ENCODE measurements around the gene ACIN1. TPM values are rescaled to one million over a fixed set of nuclear protein-coding genes. Genes with fewer than 3 reads are reported as not detected.

Gene ACIN1
- total and polyA plus RNA-seq, 9 of the 15 experiments (the other 6 are each of a cell fraction or from before 2014, with no cell fraction given) = 5.0 to 196 (median 129) TPM

GRCh38 chr14:23112359-23113178, 17.6 kb upstream of the ACIN1 start (continued):
- peak in 1 of 2 experiments; percentile 66; a peak in 1 of 4 replicates for TF ChIP-seq ZNF318 (IDR thresholded peaks at IDR 0.05; ENCODE audit: borderline replicate concordance in 1 of 2, low read depth in 1 of 2)
- 0 out of 2 replicates have a peak, but pooled peaks have one; percentile 43 for TF ChIP-seq HMG20A (CRISPR knock-in tag; conservative IDR thresholded peaks at IDR 0.05)
- peak; percentile 85 to 86 for TF ChIP-seq ARNT (IDR thresholded peaks at IDR 0.05)
- no peak for TF ChIP-seq ZNF407 (IDR thresholded peaks at IDR 0.05; ENCODE audit: low read depth)
- no peak for TF ChIP-seq SETDB1 (IDR thresholded peaks at IDR 0.05; ENCODE audit: low read length)
- peak; percentile 53 to 90; a peak in 3 of 4 replicates for TF ChIP-seq TBL1XR1 (IDR thresholded peaks at IDR 0.05; ENCODE audit: low read length in 2 of 2)
- no peak; the same call in 1 of the 2 replicates for TF ChIP-seq MTA3 (IDR thresholded peaks at IDR 0.05; ENCODE audit: borderline replicate concordance)
- TF ChIP-seq ESRRB (CRISPR knock-in tag; IDR thresholded peaks at IDR 0.05; ENCODE audit: borderline replicate concordance) = no peak
- no peak for TF ChIP-seq BRD4 (IDR thresholded peaks at IDR 0.05)
- no peak for TF ChIP-seq ZKSCAN8 (CRISPR knock-in tag; IDR thresholded peaks at IDR 0.05)

All from K562 (cell line).